Measurements from ENCODE around the gene AKT2. TPM values are rescaled to one million over a fixed set of nuclear protein-coding genes. Genes with fewer than 3 reads are reported as not detected.

AKT2 gene
- total RNA-seq, 1 donor from 2014 or later, result 85.1 TPM

GRCh38 chr19:40238775-40239174 is 46.4 kb downstream of the AKT2 start:
- Mint-ChIP-seq H3K36me3 (peaks cover 12% of the 10 kb centered on the region), H3K4me1 (no peaks in the 10 kb centered on the region), H3K27me3 (ENCODE audit: insufficient read depth, low read depth) (peaks cover 2% of the 10 kb centered on the region), H3K4me3 (no peak overlapping the region), H3K27ac (no peak overlapping the region), H3K9me3 (no peaks in the 10 kb centered on the region)
- TF ChIP-seq EZH2phosphoT487 (IDR thresholded peaks at IDR 0.05), result no peak
- no peak for TF ChIP-seq EZH2 (IDR thresholded peaks at IDR 0.05)
- no peak for TF ChIP-seq CTCF (IDR thresholded peaks at IDR 0.05)
- Histone ChIP-seq H3K27ac (no peak overlapping the region), H3K9me3 (ENCODE audit: low read depth) (no peaks in the 10 kb centered on the region), H3K79me2 (ENCODE audit: low read depth) (no peaks in the 10 kb centered on the region), H3K4me1 (no peaks in the 10 kb centered on the region), H2AFZ (replicated peaks) (no peak overlapping the region), H3K4me2 (no peak overlapping the region), H3F3A (ENCODE audit: low read depth) (no peaks in the 10 kb centered on the region), H3K9ac (no peak overlapping the region), H4K20me1 (ENCODE audit: low read depth) (peaks cover 5% of the 10 kb centered on the region), H3K27me3 (no peaks in the 10 kb centered on the region), H3K36me3 (no peaks in the 10 kb centered on the region), H3K4me3 (no peak overlapping the region)
- DNase-seq (ENCODE audit: low spot score), result no peak

- Histone ChIP-seq H3K27me3 (no peaks in the 10 kb centered on the region), H3K27ac (no peak overlapping the region), H3K4me3 (no peak overlapping the region), H3K4me1 (no peaks in the 10 kb centered on the region), H3K79me2 (ENCODE audit: low read depth) (no peaks in the 10 kb centered on the region), H4K20me1 (ENCODE audit: low read depth) (peaks cover 5% of the 10 kb centered on the region), H3K4me2 (no peak overlapping the region), H3K36me3 (no peaks in the 10 kb centered on the region), H3K9ac (no peak overlapping the region), H3F3A (ENCODE audit: low read depth) (no peaks in the 10 kb centered on the region), H3K9me3 (ENCODE audit: low read depth) (no peaks in the 10 kb centered on the region), H2AFZ (replicated peaks) (no peak overlapping the region)
- no peak for TF ChIP-seq EZH2 (IDR thresholded peaks at IDR 0.05)
- no peak for TF ChIP-seq EZH2phosphoT487 (IDR thresholded peaks at IDR 0.05)
- TF ChIP-seq CTCF (IDR thresholded peaks at IDR 0.05), result no peak
- Mint-ChIP-seq H3K9me3 (no peaks in the 10 kb centered on the region), H3K27me3 (ENCODE audit: insufficient read depth, low read depth) (peaks cover 2% of the 10 kb centered on the region), H3K4me3 (no peak overlapping the region), H3K4me1 (no peaks in the 10 kb centered on the region), H3K36me3 (peaks cover 12% of the 10 kb centered on the region), H3K27ac (no peak overlapping the region)
- DNase-seq (ENCODE audit: low spot score), result no peak
Measured at GRCh38 chr19:40237791-40238190, 47.4 kb downstream of the AKT2 start.

- Histone ChIP-seq H3K4me1 (peaks cover 13% of the 10 kb centered on the region), H3K9ac (no peak overlapping the region), H3K4me3 (no peak overlapping the region), H3K27ac (no peak overlapping the region), H3F3A (ENCODE audit: low read depth) (no peaks in the 10 kb centered on the region), H2AFZ (replicated peaks) (no peak overlapping the region), H3K9me3 (ENCODE audit: low read depth) (no peaks in the 10 kb centered on the region), H3K4me2 (no peak overlapping the region), H3K27me3 (no peaks in the 10 kb centered on the region), H3K79me2 (ENCODE audit: low read depth) (no peaks in the 10 kb centered on the region), H4K20me1 (ENCODE audit: low read depth) (peaks cover 5% of the 10 kb centered on the region), H3K36me3 (no peaks in the 10 kb centered on the region)
- Mint-ChIP-seq H3K27ac (no peak overlapping the region), H3K4me1 (peaks cover 12% of the 10 kb centered on the region), H3K36me3 (peaks cover 11% of the 10 kb centered on the region), H3K27me3 (ENCODE audit: insufficient read depth, low read depth) (peaks cover 3% of the 10 kb centered on the region), H3K4me3 (no peak overlapping the region), H3K9me3 (no peaks in the 10 kb centered on the region)
- no peak for DNase-seq (ENCODE audit: low spot score)
- no peak for TF ChIP-seq EZH2 (IDR thresholded peaks at IDR 0.05)
- TF ChIP-seq EZH2phosphoT487 (IDR thresholded peaks at IDR 0.05), result no peak
- TF ChIP-seq CTCF (IDR thresholded peaks at IDR 0.05), result no peak
Measured at GRCh38 chr19:40236366-40236765, 48.8 kb downstream of the AKT2 start.

- Mint-ChIP-seq H3K4me3 (no peak overlapping the region), H3K9me3 (no peaks in the 10 kb centered on the region), H3K27me3 (ENCODE audit: insufficient read depth, low read depth) (peaks cover 3% of the 10 kb centered on the region), H3K4me1 (peaks cover 15% of the 10 kb centered on the region), H3K27ac (no peak overlapping the region), H3K36me3 (peaks cover 8% of the 10 kb centered on the region)
- peaks cover 15% of the 10 kb centered on the region for H3K4me1 ChIP-seq
- peaks cover 5% of the 10 kb centered on the region for H4K20me1 ChIP-seq (ENCODE audit: low read depth)
- no peak overlapping the region for H2AFZ ChIP-seq (replicated peaks)
- no peaks in the 10 kb centered on the region for H3K27me3 ChIP-seq
- H3K79me2 ChIP-seq (ENCODE audit: low read depth), result no peaks in the 10 kb centered on the region
- no peaks in the 10 kb centered on the region for H3F3A ChIP-seq (ENCODE audit: low read depth)
- H3K27ac ChIP-seq, result no peak overlapping the region
- H3K36me3 ChIP-seq, result no peaks in the 10 kb centered on the region
- H3K4me2 ChIP-seq, result no peak overlapping the region
- no peaks in the 10 kb centered on the region for H3K9me3 ChIP-seq (ENCODE audit: low read depth)
- H3K9ac ChIP-seq, result no peak overlapping the region
- no peak for DNase-seq (ENCODE audit: low spot score)
- H3K4me3 ChIP-seq, result no peak overlapping the region
- TF ChIP-seq CTCF (IDR thresholded peaks at IDR 0.05), result no peak
- no peak for TF ChIP-seq EZH2 (IDR thresholded peaks at IDR 0.05)
- TF ChIP-seq EZH2phosphoT487 (IDR thresholded peaks at IDR 0.05), result no peak
Measured at GRCh38 chr19:40236026-40236355, 49.2 kb downstream of the AKT2 start.
